Tibial nerve (tissue), 4 donors: ENCODE results near the gene C12orf56. TPM values are rescaled to one million over a fixed set of nuclear protein-coding genes. Genes with fewer than 3 reads are reported as not detected.

ENCODE experiments used
- DNase-seq, 2 donors: peaks; one replicate each; pipeline ENCODE4 v3.0.0-alpha.2; 2019; ENCODE audit warnings: low spot score in 2 of 2
- H3K27ac ChIP-seq, 4 donors: fragments of 200-600 bp; sonication (generic) in 3 of 4; one replicate each; pipeline ENCODE4 v1.5.1; 2017 to 2019; ENCODE audit warnings: mild to moderate bottlenecking in 1 of 4
- H3K27me3 ChIP-seq, 2 donors: fragments of 200-600 bp; sonication (generic) in 1 of 2; one replicate each; pipeline versions ENCODE4 v1.5.1 to v1.6.0; 2017 to 2019
- H3K36me3 ChIP-seq, 3 donors: fragments of 200-600 bp; sonication (generic); one replicate each; pipeline ENCODE4 v1.5.1; 2018 to 2019
- H3K4me1 ChIP-seq, 4 donors: fragments of 200-600 bp; sonication (generic) in 3 of 4; one replicate each; pipeline ENCODE4 v1.5.1; 2017 to 2019
- H3K4me3 ChIP-seq, 4 donors: fragments of 200-600 bp; sonication (generic) in 3 of 4; one replicate each; pipeline ENCODE4 v1.5.1; 2017 to 2019; ENCODE audit warnings: mild to moderate bottlenecking in 1 of 4, moderate library complexity in 1 of 4
- H3K9me3 ChIP-seq, 4 donors: fragments of 200-600 bp; sonication (generic) in 3 of 4; one replicate each; pipeline ENCODE4 v1.5.1; 2017 to 2019
- CTCF ChIP-seq, 5 experiments: fragments of 200-600 bp in 3 of 5; fragments of 450-650 bp in 2 of 5; sonication (generic) in 3 of 5; IDR thresholded peaks; one replicate each; pipeline ENCODE4 v1.5.1; 2016 to 2019; ENCODE audit warnings: antibody characterized with exemption in 5 of 5, mild to moderate bottlenecking in 3 of 5, moderate library complexity in 2 of 5
- EP300 ChIP-seq, 2 donors: sonication (generic); formaldehyde crosslinking; IDR thresholded peaks; one replicate each; pipeline ENCODE4 v1.6.1; 2017; ENCODE audit warnings: antibody characterized with exemption in 2 of 2, mild to moderate bottlenecking in 1 of 2
- POLR2A ChIP-seq, 2 donors: fragments of 450-650 bp; IDR thresholded peaks; one replicate each; pipeline ENCODE4 v1.6.1; 2017; ENCODE audit warnings: antibody characterized with exemption in 2 of 2, mild to moderate bottlenecking in 2 of 2, moderate library complexity in 2 of 2
- WGBS, 2 donors: methylation state at CpG; one replicate each; pipeline ENCODE4 v1.1.5; 2018; 5-methylcytosine and 5-hydroxymethylcytosine counted together
- total RNA-seq, 4 donors: library from RNA; depleted of rRNA; stranded (reverse); fragments of >200 nt; gene quantifications; one replicate each; pipeline ENCODE4 v1.1.0, GENCODE V29; 2016

Gene C12orf56
- total RNA-seq, 4 donors from 2014 or later = 8.7 to 11.6 (median 9.7) TPM

- Histone ChIP-seq H3K9me3 (no peaks in the 10 kb centered on the region), H3K27me3 (no peaks in the 10 kb centered on the region), H3K36me3 (no peaks in the 10 kb centered on the region), H3K27ac (peak within 1 kb of the TSS; percentile 86 to 98 (median 97)), H3K4me1 (peaks cover 0 to 35% (median 8%) of the 10 kb centered on the region in 4 donors), H3K4me3 (peak within 1 kb of the TSS; percentile 92 to 100 (median 97))
- DNase-seq = peak; percentile 76 to 85
- TF ChIP-seq EP300 (IDR thresholded peaks at IDR 0.05) (peak; percentile 59 to 83), POLR2A (IDR thresholded peaks at IDR 0.05) (peak in 1 of 2 donors; percentile 32), CTCF (IDR thresholded peaks at IDR 0.05) (peak in 3 of 5 experiments; percentile 9 to 48 (median 9))
- WGBS, 2 donors = 17 to 35% methylated on average over 22 to 47 of the region's 60 CpGs
These were observed 13.3 kb upstream of the C12orf56 start, which contains the start of gene XPOT for GRCh38 chr12:64403707-64404469. TSS of gene XPOT (plus strand) at chr12:64404392. CDS start at chr12:64410036, 5,644 bp downstream.

- no peaks in the 10 kb centered on the region for H3K36me3 ChIP-seq
- TF ChIP-seq CTCF (IDR thresholded peaks at IDR 0.05) (no peak), EP300 (IDR thresholded peaks at IDR 0.05) (no peak), POLR2A (IDR thresholded peaks at IDR 0.05) (no peak)
- H3K4me1 ChIP-seq = peaks cover 0 to 23% (median 8%) of the 10 kb centered on the region in 4 donors
- no peaks in the 10 kb centered on the region for H3K9me3 ChIP-seq
- no peak overlapping the region for H3K4me3 ChIP-seq
- no peaks in the 10 kb centered on the region for H3K27me3 ChIP-seq
- WGBS, 2 donors = 88 to 91% methylated on average over 5 of the region's 5 CpGs
- DNase-seq = no peak
- H3K27ac ChIP-seq = no peak overlapping the region
These were observed 11.6 kb upstream of the C12orf56 start for GRCh38 chr12:64402181-64402580.

GRCh38 chr12:64400041-64400440, 9.5 kb upstream of the C12orf56 start:
- TF ChIP-seq EP300 (IDR thresholded peaks at IDR 0.05) (no peak), POLR2A (IDR thresholded peaks at IDR 0.05) (no peak), CTCF (IDR thresholded peaks at IDR 0.05) (no peak)
- Histone ChIP-seq H3K36me3 (no peaks in the 10 kb centered on the region), H3K27me3 (no peaks in the 10 kb centered on the region), H3K9me3 (no peaks in the 10 kb centered on the region), H3K4me1 (peaks cover 0 to 6% (median 0%) of the 10 kb centered on the region in 4 donors), H3K4me3 (no peak overlapping the region), H3K27ac (no peak overlapping the region)
- DNase-seq = no peak
- WGBS, 2 donors = 56 to 60% methylated on average over 4 of the region's 4 CpGs

- H3K27ac ChIP-seq = no peak overlapping the region
- no peak for DNase-seq
- H3K9me3 ChIP-seq = no peaks in the 10 kb centered on the region
- H3K4me1 ChIP-seq = peaks cover 0 to 3% (median 0%) of the 10 kb centered on the region in 4 donors
- TF ChIP-seq EP300 (IDR thresholded peaks at IDR 0.05) = no peak
- no peak overlapping the region for H3K4me3 ChIP-seq
- peaks cover 0 to 7% of the 10 kb centered on the region in 2 donors for H3K27me3 ChIP-seq
- H3K36me3 ChIP-seq = no peaks in the 10 kb centered on the region
- 57 to 64% methylated on average over 2 of the region's 2 CpGs for WGBS, 2 donors
These were observed 5.2 kb upstream of the C12orf56 start for GRCh38 chr12:64395739-64396138.

- TF ChIP-seq EP300 (IDR thresholded peaks at IDR 0.05) (no peak), POLR2A (IDR thresholded peaks at IDR 0.05) (no peak), CTCF (IDR thresholded peaks at IDR 0.05) (no peak)
- H3K27ac ChIP-seq = no peak overlapping the region
- peak in 1 of 2 donors; percentile 21 for DNase-seq
- H3K27me3 ChIP-seq = peaks cover 0 to 24% of the 10 kb centered on the region in 2 donors
- no peaks in the 10 kb centered on the region for H3K36me3 ChIP-seq
- peaks cover 0 to 12% (median 0%) of the 10 kb centered on the region in 4 donors for H3K4me1 ChIP-seq
- H3K9me3 ChIP-seq = no peaks in the 10 kb centered on the region
- 72 to 87% methylated on average over 3 of the region's 3 CpGs for WGBS, 2 donors
- no peak overlapping the region for H3K4me3 ChIP-seq
These were observed 1.7 kb upstream of the C12orf56 start for GRCh38 chr12:64392221-64392620.
